HepG2 (cell line): ENCODE measurements around the gene TAT. TPM values are rescaled to one million over a fixed set of nuclear protein-coding genes. Genes with fewer than 3 reads are reported as not detected.
A peak's percentile ranks its signal among the peaks of the same experiment; 100 is the strongest.

Experiments
- ARNTL ChIP-seq: sonication (generic); formaldehyde crosslinking; IDR thresholded peaks from 2 replicates; pipeline ENCODE4 v1.4.0; 2020; ENCODE audit warnings: mild to moderate bottlenecking, missing genetic modification reagents
- DNMT1 ChIP-seq: sonication (generic); formaldehyde crosslinking; IDR thresholded peaks from 2 replicates; pipeline ENCODE4 v1.5.1; 2020; ENCODE audit warnings: mild to moderate bottlenecking, missing genetic modification reagents
- EP300 ChIP-seq, 3 experiments: sonication (generic) in 1 of 3; formaldehyde crosslinking in 1 of 3; IDR thresholded peaks; 2 replicates each; pipeline versions ENCODE4 v1.5.1 to v1.6.1; 2011 to 2020; ENCODE audit warnings: low read depth in 2 of 3, low read length in 2 of 3, borderline replicate concordance in 1 of 3, improper control_type of control experiment in 1 of 3, mild to moderate bottlenecking in 1 of 3, missing genetic modification reagents in 1 of 3, moderate library complexity in 1 of 3
- FOXA1 ChIP-seq, 2 experiments: fragments of 450-650 bp in 1 of 2; sonication (generic) in 1 of 2; formaldehyde crosslinking in 1 of 2; IDR thresholded peaks; 2 replicates each; pipeline versions ENCODE4 v1.4.0 to v1.6.1; 2016 to 2020; ENCODE audit warnings: missing genetic modification reagents in 1 of 2
- GATAD1 ChIP-seq: IDR thresholded peaks from 2 replicates; pipeline ENCODE4 v1.6.1; 2016; ENCODE audit warnings: missing genetic modification reagents, missing compliant biosample characterization
- JUNB ChIP-seq: sonication (generic); formaldehyde crosslinking; IDR thresholded peaks from 2 replicates; pipeline ENCODE4 v1.8.0; 2022; ENCODE audit warnings: missing genetic modification reagents, mild to moderate bottlenecking, borderline replicate concordance
- KAT7 ChIP-seq: IDR thresholded peaks from 2 replicates; pipeline ENCODE4 v1.6.1; 2018; ENCODE audit warnings: borderline replicate concordance, missing compliant biosample characterization
- KLF15 ChIP-seq: sonication (generic); formaldehyde crosslinking; IDR thresholded peaks from 2 replicates; pipeline ENCODE4 v1.8.1; 2023; ENCODE audit warnings: borderline replicate concordance, mild to moderate bottlenecking, inconsistent platforms, missing genetic modification reagents, mixed read lengths
- NR2F6 ChIP-seq, 2 experiments: IDR thresholded peaks; 2 replicates each; pipeline ENCODE4 v1.6.1; 2016; ENCODE audit warnings: antibody characterized with exemption in 1 of 2, mild to moderate bottlenecking in 1 of 2
- PHF21A ChIP-seq: sonication (generic); formaldehyde crosslinking; IDR thresholded peaks from 2 replicates; pipeline ENCODE4 v1.5.0; 2020; ENCODE audit warnings: mild to moderate bottlenecking, missing genetic modification reagents
- RARA ChIP-seq: IDR thresholded peaks from 2 replicates; pipeline ENCODE4 v1.6.1; 2016; ENCODE audit warnings: missing genetic modification reagents, missing compliant biosample characterization
- RBAK ChIP-seq: sonication (generic); formaldehyde crosslinking; IDR thresholded peaks from 2 replicates; pipeline ENCODE4 v1.5.1; 2020; ENCODE audit warnings: mild to moderate bottlenecking, missing genetic modification reagents
- SOX6 ChIP-seq, 2 experiments: fragments of 450-650 bp in 1 of 2; sonication (generic) in 1 of 2; formaldehyde crosslinking in 1 of 2; IDR thresholded peaks; 2 replicates each; pipeline versions ENCODE4 v1.4.0 to v1.6.1; 2017 to 2020; ENCODE audit warnings: antibody characterized with exemption in 1 of 2, mild to moderate bottlenecking in 1 of 2, missing genetic modification reagents in 1 of 2
- TCF7 ChIP-seq: sonication (generic); IDR thresholded peaks from 2 replicates; pipeline ENCODE4 v1.6.1; 2016; ENCODE audit warnings: antibody characterized with exemption, low read depth
- TERF1 ChIP-seq: sonication (generic); formaldehyde crosslinking; IDR thresholded peaks from 2 replicates; pipeline ENCODE4 v1.8.0; 2022; ENCODE audit warnings: mild to moderate bottlenecking, missing genetic modification reagents, moderate library complexity
- ZMAT3 ChIP-seq: sonication (generic); formaldehyde crosslinking; conservative IDR thresholded peaks from 2 replicates; pipeline ENCODE4 v1.7.0; 2021; ENCODE audit warnings: missing genetic modification reagents
- ZNF10 ChIP-seq: sonication (generic); formaldehyde crosslinking; IDR thresholded peaks from 2 replicates; pipeline ENCODE4 v1.4.0; 2020; ENCODE audit warnings: mild to moderate bottlenecking, low read depth, missing genetic modification reagents, borderline replicate concordance
- ZNF3 ChIP-seq: IDR thresholded peaks from 2 replicates; pipeline ENCODE4 v1.7.0; 2017; ENCODE audit warnings: inconsistent platforms
- ZNF710 ChIP-seq: sonication (generic); formaldehyde crosslinking; IDR thresholded peaks from 2 replicates; pipeline ENCODE4 v1.5.0; 2020; ENCODE audit warnings: mild to moderate bottlenecking, missing genetic modification reagents, borderline replicate concordance
- ZNF772 ChIP-seq: sonication (generic); formaldehyde crosslinking; IDR thresholded peaks from 2 replicates; pipeline ENCODE4 v1.5.0; 2020; ENCODE audit warnings: mild to moderate bottlenecking, missing genetic modification reagents
- polyA plus RNA-seq, 8 experiments: library from polyadenylated mRNA; depleted of rRNA in 3 of 8; stranded (reverse) in 7 of 8; unstranded in 1 of 8; fragments of >200 nt; fragmentation: Illumina TruSeq in 4 of 8; extraction: Trizol in 4 of 8; gene quantifications; 2 replicates each; pipeline versions ENCODE4 v1.2.1 to v1.2.3, GENCODE V29; 2011 to 2016; ENCODE audit warnings: low read depth in 4 of 8, missing spikeins in 1 of 8, mixed read lengths in 1 of 8; ENCODE audit not compliant: insufficient read depth in 1 of 8
- total RNA-seq, 5 experiments: library from RNA; depleted of rRNA; stranded (reverse); fragments of >200 nt; fragmentation: Illumina TruSeq; extraction: Trizol; gene quantifications; 2 replicates each; pipeline ENCODE4 v1.2.3, GENCODE V29; 2016; ENCODE audit warnings: low read depth in 1 of 5
- TF ChIP-seq, protein P1 (sequence below), 2 experiments: fragments of 450-650 bp in 1 of 2; sonication (generic) in 1 of 2; formaldehyde crosslinking; IDR thresholded peaks; 2 replicates each; pipeline versions ENCODE4 v1.5.0 to v1.8.0; 2020 to 2022; ENCODE audit warnings: mild to moderate bottlenecking in 1 of 2, missing genetic modification reagents in 1 of 2
- TF ChIP-seq, protein P2 (sequence below): sonication (generic); formaldehyde crosslinking; IDR thresholded peaks from 2 replicates; pipeline ENCODE4 v1.4.0; 2020; ENCODE audit warnings: missing genetic modification reagents, mild to moderate bottlenecking, borderline replicate concordance

TAT gene
- total and polyA plus RNA-seq, 2 of the 13 experiments (the other 11 are each of a cell fraction or from before 2014, with no cell fraction given): 1.6 to 5.8 TPM

- no peak for TF ChIP-seq GATAD1
- TF ChIP-seq, protein P1, sequence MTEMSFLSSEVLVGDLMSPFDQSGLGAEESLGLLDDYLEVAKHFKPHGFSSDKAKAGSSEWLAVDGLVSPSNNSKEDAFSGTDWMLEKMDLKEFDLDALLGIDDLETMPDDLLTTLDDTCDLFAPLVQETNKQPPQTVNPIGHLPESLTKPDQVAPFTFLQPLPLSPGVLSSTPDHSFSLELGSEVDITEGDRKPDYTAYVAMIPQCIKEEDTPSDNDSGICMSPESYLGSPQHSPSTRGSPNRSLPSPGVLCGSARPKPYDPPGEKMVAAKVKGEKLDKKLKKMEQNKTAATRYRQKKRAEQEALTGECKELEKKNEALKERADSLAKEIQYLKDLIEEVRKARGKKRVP (CRISPR knock-in tag; IDR thresholded peaks at IDR 0.05): no peak
- TF ChIP-seq PHF21A: peak; percentile 58; the same call in 1 of the 2 replicates
- peak; percentile 97 for TF ChIP-seq ZNF710 (CRISPR knock-in tag)
- no peak for TF ChIP-seq ZMAT3 (CRISPR knock-in tag)
- peak; percentile 75; the same call in 1 of the 2 replicates for TF ChIP-seq JUNB (CRISPR knock-in tag)
- peak; percentile 49; the same call in 1 of the 2 replicates for TF ChIP-seq ZNF3 (CRISPR knock-in tag)
- TF ChIP-seq, protein P2, sequence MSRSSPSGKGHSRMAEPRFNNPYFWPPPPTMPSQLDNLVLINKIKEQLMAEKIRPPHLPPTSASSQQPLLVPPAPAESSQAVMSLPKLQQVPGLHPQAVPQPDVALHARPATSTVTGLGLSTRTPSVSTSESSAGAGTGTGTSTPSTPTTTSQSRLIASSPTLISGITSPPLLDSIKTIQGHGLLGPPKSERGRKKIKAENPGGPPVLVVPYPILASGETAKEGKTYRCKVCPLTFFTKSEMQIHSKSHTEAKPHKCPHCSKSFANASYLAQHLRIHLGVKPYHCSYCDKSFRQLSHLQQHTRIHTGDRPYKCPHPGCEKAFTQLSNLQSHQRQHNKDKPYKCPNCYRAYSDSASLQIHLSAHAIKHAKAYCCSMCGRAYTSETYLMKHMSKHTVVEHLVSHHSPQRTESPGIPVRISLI (CRISPR knock-in tag): peak; percentile 77; the same call in 1 of the 2 replicates
- TF ChIP-seq DNMT1 (CRISPR knock-in tag): no peak
- peak; percentile 50; the same call in 1 of the 2 replicates for TF ChIP-seq TCF7
- TF ChIP-seq RBAK: peak; percentile 45; the same call in 1 of the 2 replicates
- no peak for TF ChIP-seq KLF15 (CRISPR knock-in tag)
- peak; percentile 60 for TF ChIP-seq RARA (CRISPR knock-in tag)
- peak; percentile 51; the same call in 1 of the 2 replicates for TF ChIP-seq FOXA1 (IDR thresholded peaks at IDR 0.05)
- no peak for TF ChIP-seq FOXA1 (CRISPR knock-in tag; IDR thresholded peaks at IDR 0.05)
- peak; percentile 97 for TF ChIP-seq ZNF10 (CRISPR knock-in tag)
- 0 out of 2 replicates have a peak, but pooled peaks have one; percentile 3 for TF ChIP-seq ZNF772 (CRISPR knock-in tag)
- 0 out of 2 replicates have a peak, but pooled peaks have one; percentile 46 for TF ChIP-seq SOX6 (IDR thresholded peaks at IDR 0.05)
- no peak for TF ChIP-seq SOX6 (CRISPR knock-in tag; IDR thresholded peaks at IDR 0.05)
- peak; percentile 54; the same call in 1 of the 2 replicates for TF ChIP-seq KAT7 (CRISPR knock-in tag)
- peak; percentile 39; the same call in 1 of the 2 replicates for TF ChIP-seq ARNTL
- TF ChIP-seq EP300 (IDR thresholded peaks at IDR 0.05; ENCODE audit: low read depth in 2 of 2, low read length in 2 of 2): peak in 1 of 2 experiments; percentile 46; a peak in 2 of 4 replicates
- TF ChIP-seq EP300 (CRISPR knock-in tag; IDR thresholded peaks at IDR 0.05; ENCODE audit: borderline replicate concordance): no peak
- peak; percentile 21 for TF ChIP-seq NR2F6 (IDR thresholded peaks at IDR 0.05)
- TF ChIP-seq NR2F6 (CRISPR knock-in tag; IDR thresholded peaks at IDR 0.05): peak; percentile 17
- no peak for TF ChIP-seq TERF1 (CRISPR knock-in tag)
Observed at GRCh38 chr16:71593048-71593999, 16.4 kb upstream of the TAT start (continued).
